22Rv1 (cell line): Measurements from ENCODE around the gene ARL17B.
"Not testable (repeated sequence)": the region's sequence is repeated elsewhere in the genome, so short reads cannot be mapped to it uniquely, and the experiment has no call there.

Experiments used
- CTCF ChIP-seq: fragments of 450-650 bp; IDR thresholded peaks from 2 replicates; pipeline ENCODE4 v1.5.1; 2017; ENCODE audit warnings: mild to moderate bottlenecking
- ZFX ChIP-seq: fragments of 450-650 bp; IDR thresholded peaks from 2 replicates; pipeline ENCODE4 v1.6.1; 2017; ENCODE audit warnings: antibody characterized with exemption, borderline replicate concordance

- TF ChIP-seq CTCF, ZFX: not testable (repeated sequence)
These were observed 45.6 kb upstream of the ARL17B start for GRCh38 chr17:46407155-46407554.
